Upper lobe of left lung (tissue), 4 donors: ENCODE measurements around the gene LILRB2.

ENCODE experiments used
- CTCF ChIP-seq, 6 experiments: fragments of 450-650 bp in 4 of 6; fragments of 200-600 bp in 2 of 6; sonication (generic) in 2 of 6; IDR thresholded peaks; one replicate each; pipeline ENCODE4 v1.5.1; 2016 to 2019; ENCODE audit warnings: antibody characterized with exemption in 6 of 6
- EP300 ChIP-seq, 4 donors: sonication (generic); formaldehyde crosslinking; IDR thresholded peaks; one replicate each; pipeline ENCODE4 v1.5.1; 2017; ENCODE audit warnings: antibody characterized with exemption in 4 of 4, control low read depth in 2 of 4
- POLR2A ChIP-seq, 4 donors: fragments of 450-650 bp; IDR thresholded peaks; one replicate each; pipeline ENCODE4 v1.5.1; 2016 to 2017; ENCODE audit warnings: antibody characterized with exemption in 4 of 4, mild to moderate bottlenecking in 2 of 4
- POLR2AphosphoS5 ChIP-seq, 2 donors: sonication (generic); formaldehyde crosslinking; IDR thresholded peaks; one replicate each; pipeline ENCODE4 v1.5.1; 2017; ENCODE audit warnings: antibody characterized with exemption in 2 of 2

GRCh38 chr19:54311486-54311885 lies 30.6 kb upstream of the LILRB2 start:
- TF ChIP-seq CTCF (IDR thresholded peaks at IDR 0.05) (no peak), POLR2A (IDR thresholded peaks at IDR 0.05) (no peak), POLR2AphosphoS5 (IDR thresholded peaks at IDR 0.05) (no peak), EP300 (IDR thresholded peaks at IDR 0.05) (no peak)
